ENCODE data around the gene TENM3. TPM values are rescaled to one million over a fixed set of nuclear protein-coding genes. Genes with fewer than 3 reads are reported as not detected.

The TENM3 gene
- total RNA-seq, 1 donor from 2014 or later: 40.4 TPM

DNA sequence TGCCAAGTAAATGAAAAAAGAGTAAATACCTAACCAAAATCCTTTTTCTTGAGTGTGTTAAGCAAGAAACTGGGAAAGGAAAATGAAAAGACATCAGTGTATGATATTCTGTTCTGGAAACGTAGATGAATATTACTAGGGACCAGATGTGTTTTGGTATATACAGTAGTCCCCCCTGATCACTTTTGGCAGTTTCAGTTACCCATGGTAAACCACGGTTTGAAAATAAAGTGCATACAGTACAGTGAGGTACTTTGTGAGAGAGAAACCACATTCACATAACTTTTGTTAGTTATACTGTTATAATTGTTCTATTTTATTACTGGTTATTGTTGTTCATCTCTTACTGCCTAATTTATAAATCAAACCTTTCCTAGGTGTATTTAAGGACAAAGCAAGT, 250.9 kb downstream of the TENM3 start:
- no peaks in the 10 kb centered on the region for H3K27me3 Mint-ChIP-seq
- H3K36me3 Mint-ChIP-seq (ENCODE audit: insufficient read depth): no peaks in the 10 kb centered on the region
- H3K4me3 Mint-ChIP-seq (ENCODE audit: low read depth): no peak overlapping the region
- no peak overlapping the region for H3K27ac Mint-ChIP-seq
- no peak for DNase-seq (ENCODE audit: low spot score, unreplicated experiment)
- H3K4me1 Mint-ChIP-seq (ENCODE audit: low read depth): peaks cover 4% of the 10 kb centered on the region
- TF ChIP-seq, protein P1, sequence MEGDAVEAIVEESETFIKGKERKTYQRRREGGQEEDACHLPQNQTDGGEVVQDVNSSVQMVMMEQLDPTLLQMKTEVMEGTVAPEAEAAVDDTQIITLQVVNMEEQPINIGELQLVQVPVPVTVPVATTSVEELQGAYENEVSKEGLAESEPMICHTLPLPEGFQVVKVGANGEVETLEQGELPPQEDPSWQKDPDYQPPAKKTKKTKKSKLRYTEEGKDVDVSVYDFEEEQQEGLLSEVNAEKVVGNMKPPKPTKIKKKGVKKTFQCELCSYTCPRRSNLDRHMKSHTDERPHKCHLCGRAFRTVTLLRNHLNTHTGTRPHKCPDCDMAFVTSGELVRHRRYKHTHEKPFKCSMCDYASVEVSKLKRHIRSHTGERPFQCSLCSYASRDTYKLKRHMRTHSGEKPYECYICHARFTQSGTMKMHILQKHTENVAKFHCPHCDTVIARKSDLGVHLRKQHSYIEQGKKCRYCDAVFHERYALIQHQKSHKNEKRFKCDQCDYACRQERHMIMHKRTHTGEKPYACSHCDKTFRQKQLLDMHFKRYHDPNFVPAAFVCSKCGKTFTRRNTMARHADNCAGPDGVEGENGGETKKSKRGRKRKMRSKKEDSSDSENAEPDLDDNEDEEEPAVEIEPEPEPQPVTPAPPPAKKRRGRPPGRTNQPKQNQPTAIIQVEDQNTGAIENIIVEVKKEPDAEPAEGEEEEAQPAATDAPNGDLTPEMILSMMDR (IDR thresholded peaks at IDR 0.05; ENCODE audit: unreplicated experiment): no peak
- no peaks in the 10 kb centered on the region for H3K9me3 Mint-ChIP-seq (ENCODE audit: low read depth)

DNA sequence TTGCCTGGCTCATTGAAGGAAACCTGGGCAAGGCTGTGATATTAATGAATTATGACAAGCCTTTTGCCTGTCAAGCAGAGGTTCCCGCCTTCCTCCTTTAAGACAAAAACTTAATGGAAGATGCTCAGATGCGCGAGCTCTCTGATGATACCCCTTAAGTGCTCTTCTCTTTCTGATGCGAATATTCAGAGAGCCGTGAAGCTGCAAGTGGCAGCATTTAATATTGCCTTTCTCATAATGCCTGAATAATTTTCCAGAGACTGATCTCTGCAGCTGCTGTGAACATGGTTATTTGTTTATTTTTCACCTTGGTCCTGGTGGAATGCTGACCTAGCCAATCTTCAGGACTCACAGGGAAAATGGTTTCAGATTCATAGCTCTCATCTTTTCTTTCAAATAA, 251.8 kb downstream of the TENM3 start:
- Mint-ChIP-seq H3K4me3 (ENCODE audit: low read depth) (no peak overlapping the region), H3K27me3 (no peaks in the 10 kb centered on the region), H3K27ac (no peak overlapping the region), H3K36me3 (ENCODE audit: insufficient read depth) (no peaks in the 10 kb centered on the region), H3K9me3 (ENCODE audit: low read depth) (no peaks in the 10 kb centered on the region), H3K4me1 (ENCODE audit: low read depth) (peaks cover 4% of the 10 kb centered on the region)
- DNase-seq (ENCODE audit: low spot score, unreplicated experiment): no peak
- TF ChIP-seq, protein P1 (IDR thresholded peaks at IDR 0.05; ENCODE audit: unreplicated experiment): no peak

DNA sequence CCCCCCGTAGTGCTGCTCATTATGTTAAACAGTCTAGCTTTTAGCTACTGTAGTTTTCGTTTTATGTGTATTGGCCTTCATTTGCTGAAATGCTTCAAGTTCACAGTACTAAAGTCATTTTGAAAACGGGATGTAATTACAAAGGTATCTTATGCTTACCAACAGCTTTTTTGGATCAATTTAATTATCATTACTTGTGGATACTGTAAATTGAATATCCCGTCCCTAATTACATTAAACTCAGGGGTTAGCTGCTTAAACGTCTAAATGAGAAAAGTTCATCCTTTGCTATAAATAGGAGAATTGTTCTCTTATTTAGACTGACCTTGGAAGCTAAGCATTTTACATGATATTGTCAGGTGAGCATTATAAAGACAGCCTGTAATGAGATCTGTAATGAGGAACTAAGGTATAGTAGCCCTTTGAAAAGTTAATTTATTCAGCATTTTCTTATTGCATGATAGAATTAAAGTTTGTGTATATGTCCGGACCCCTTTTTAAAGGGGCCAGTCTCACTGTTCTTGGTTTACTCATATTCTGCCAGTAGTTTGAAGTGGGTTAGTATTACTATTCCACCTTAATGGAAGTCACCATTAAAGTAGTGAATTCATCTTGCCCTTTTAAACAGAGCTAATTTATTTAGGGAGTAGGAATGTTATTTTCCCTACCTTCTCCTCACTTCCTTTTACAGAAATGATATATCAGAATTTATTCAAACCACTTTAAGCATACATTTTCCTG, 252.6 kb downstream of the TENM3 start:
- H3K27me3 Mint-ChIP-seq: no peaks in the 10 kb centered on the region
- TF ChIP-seq, protein P1 (IDR thresholded peaks at IDR 0.05; ENCODE audit: unreplicated experiment): no peak
- DNase-seq (ENCODE audit: low spot score, unreplicated experiment): no peak
- H3K4me1 Mint-ChIP-seq (ENCODE audit: low read depth): peaks cover 4% of the 10 kb centered on the region
- no peaks in the 10 kb centered on the region for H3K36me3 Mint-ChIP-seq (ENCODE audit: insufficient read depth)
- no peaks in the 10 kb centered on the region for H3K9me3 Mint-ChIP-seq (ENCODE audit: low read depth)
- H3K4me3 Mint-ChIP-seq (ENCODE audit: low read depth): no peak overlapping the region
- H3K27ac Mint-ChIP-seq: no peak overlapping the region

DNA sequence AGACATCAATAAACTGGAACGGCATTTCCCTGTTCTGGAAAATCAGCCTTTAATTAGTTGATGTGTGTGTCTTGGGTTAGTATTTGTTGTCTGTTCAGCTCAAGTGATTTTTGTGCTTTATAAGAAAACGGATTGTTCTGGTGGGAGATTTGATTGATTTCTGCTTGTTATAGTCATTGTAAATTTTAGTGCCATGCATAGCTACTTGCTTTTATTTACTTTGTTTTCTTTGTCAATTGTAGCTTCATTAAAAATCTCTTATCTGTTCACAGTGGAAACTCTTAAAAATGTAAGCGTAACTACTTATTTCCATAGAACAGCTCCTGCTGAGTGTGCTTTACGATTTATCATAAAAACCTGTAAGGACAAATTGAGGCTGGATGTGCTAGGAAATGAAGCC, 253.2 kb downstream of the TENM3 start:
- no peak for DNase-seq (ENCODE audit: low spot score, unreplicated experiment)
- Mint-ChIP-seq H3K4me1 (ENCODE audit: low read depth) (peaks cover 4% of the 10 kb centered on the region), H3K4me3 (ENCODE audit: low read depth) (no peak overlapping the region), H3K36me3 (ENCODE audit: insufficient read depth) (no peaks in the 10 kb centered on the region), H3K27ac (no peak overlapping the region), H3K9me3 (ENCODE audit: low read depth) (no peaks in the 10 kb centered on the region), H3K27me3 (no peaks in the 10 kb centered on the region)
- TF ChIP-seq, protein P1 (IDR thresholded peaks at IDR 0.05; ENCODE audit: unreplicated experiment): no peak

DNA sequence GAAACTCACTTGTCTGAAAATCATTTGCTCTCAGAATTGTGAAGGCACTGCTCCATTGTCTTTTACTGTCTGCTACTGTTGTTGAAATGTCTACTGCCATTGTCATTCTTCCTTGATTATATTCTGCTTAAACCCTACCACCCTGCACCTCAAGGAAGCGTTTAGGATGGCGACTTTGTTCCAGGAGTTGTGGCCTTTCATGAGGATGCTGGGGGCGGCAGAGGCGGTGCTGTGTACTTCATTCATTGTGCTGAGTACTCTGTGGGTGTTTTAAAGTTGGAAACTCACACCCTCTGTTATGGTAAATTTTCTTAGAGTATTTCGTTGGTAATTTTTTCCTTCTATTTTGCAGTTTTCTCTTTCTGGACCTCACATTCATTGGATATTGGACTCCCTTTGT, 258.9 kb downstream of the TENM3 start:
- Mint-ChIP-seq H3K4me3 (ENCODE audit: low read depth) (no peak overlapping the region), H3K9me3 (ENCODE audit: low read depth) (no peaks in the 10 kb centered on the region), H3K27ac (no peak overlapping the region), H3K4me1 (ENCODE audit: low read depth) (no peaks in the 10 kb centered on the region), H3K27me3 (no peaks in the 10 kb centered on the region), H3K36me3 (ENCODE audit: insufficient read depth) (no peaks in the 10 kb centered on the region)
- no peak for DNase-seq (ENCODE audit: low spot score, unreplicated experiment)
- TF ChIP-seq, protein P1 (IDR thresholded peaks at IDR 0.05; ENCODE audit: unreplicated experiment): no peak

Measured in progenitor cell of endocrine pancreas (in vitro differentiated cells).